ENCODE measurements around the gene CC2D2A. TPM values are rescaled to one million over a fixed set of nuclear protein-coding genes. Genes with fewer than 3 reads are reported as not detected.
A peak's percentile ranks its signal among the peaks of the same experiment; 100 is the strongest.

The CC2D2A gene
- total RNA-seq, 2 donors from 2014 or later, result 2.6 to 8.3 TPM

GRCh38 chr4:15438939-15439524 is 30.6 kb upstream of the CC2D2A start:
- Histone ChIP-seq H3K4me1 (no peaks in the 10 kb centered on the region), H3K27me3 (no peaks in the 10 kb centered on the region), H3K9ac (ENCODE audit: low read depth in 2 of 2, low read length in 2 of 2) (no peak overlapping the region), H3K27ac (no peak overlapping the region), H3K4me3 (no peak overlapping the region), H3K9me3 (no peaks in the 10 kb centered on the region), H3K36me3 (no peaks in the 10 kb centered on the region)
- no peak for DNase-seq
- no peak for TF ChIP-seq CTCF (IDR thresholded peaks at IDR 0.05)
- intact Hi-C loops (cut with DNase I), result no loop called here

- TF ChIP-seq CTCF (IDR thresholded peaks at IDR 0.05), result no peak
- Histone ChIP-seq H3K9me3 (no peaks in the 10 kb centered on the region), H3K27ac (no peak overlapping the region), H3K9ac (ENCODE audit: low read depth in 2 of 2, low read length in 2 of 2) (no peak overlapping the region), H3K27me3 (no peaks in the 10 kb centered on the region), H3K4me1 (no peaks in the 10 kb centered on the region), H3K36me3 (no peaks in the 10 kb centered on the region), H3K4me3 (no peak overlapping the region)
- intact Hi-C loops (cut with DNase I), result no loop called here
- no peak for DNase-seq
These were observed 26.1 kb upstream of the CC2D2A start for GRCh38 chr4:15443371-15444160.

- no peak for DNase-seq
- TF ChIP-seq CTCF (IDR thresholded peaks at IDR 0.05), result no peak
- H3K4me3 ChIP-seq, result no peak overlapping the region
- intact Hi-C loops (cut with DNase I), result no loop called here
- no peak overlapping the region for H3K9ac ChIP-seq (ENCODE audit: low read depth in 2 of 2, low read length in 2 of 2)
- no peak overlapping the region for H3K27ac ChIP-seq
- no peaks in the 10 kb centered on the region for H3K36me3 ChIP-seq
- H3K4me1 ChIP-seq, result no peaks in the 10 kb centered on the region
- H3K27me3 ChIP-seq, result no peaks in the 10 kb centered on the region
- H3K9me3 ChIP-seq, result no peaks in the 10 kb centered on the region
These were observed 25.4 kb upstream of the CC2D2A start for GRCh38 chr4:15444276-15444675.

- no peaks in the 10 kb centered on the region for H3K36me3 ChIP-seq
- no peak overlapping the region for H3K27ac ChIP-seq
- H3K27me3 ChIP-seq, result no peaks in the 10 kb centered on the region
- no peak for TF ChIP-seq CTCF (IDR thresholded peaks at IDR 0.05)
- DNase-seq, result no peak
- H3K9me3 ChIP-seq, result no peaks in the 10 kb centered on the region
- no peak overlapping the region for H3K9ac ChIP-seq (ENCODE audit: low read depth in 2 of 2, low read length in 2 of 2)
- intact Hi-C loops (cut with DNase I), result no loop called here
- no peak overlapping the region for H3K4me3 ChIP-seq
- no peaks in the 10 kb centered on the region for H3K4me1 ChIP-seq
These were observed 24.7 kb upstream of the CC2D2A start for GRCh38 chr4:15444879-15445547.

GRCh38 chr4:15451181-15451865 is 18.4 kb upstream of the CC2D2A start:
- H3K27ac ChIP-seq, result no peak overlapping the region
- no peaks in the 10 kb centered on the region for H3K4me1 ChIP-seq
- H3K9ac ChIP-seq (ENCODE audit: low read depth in 2 of 2, low read length in 2 of 2), result peak overlapping the region in 1 of 2 donors; percentile 23
- intact Hi-C loops (cut with DNase I), result no loop called here
- no peak for TF ChIP-seq CTCF (IDR thresholded peaks at IDR 0.05)
- no peaks in the 10 kb centered on the region for H3K36me3 ChIP-seq
- DNase-seq, result no peak
- no peaks in the 10 kb centered on the region for H3K9me3 ChIP-seq
- no peaks in the 10 kb centered on the region for H3K27me3 ChIP-seq
- H3K4me3 ChIP-seq, result no peak overlapping the region
